Adrenal gland (tissue), 12 donors: ENCODE data around the gene ATF7. TPM values are rescaled to one million over a fixed set of nuclear protein-coding genes. Genes with fewer than 3 reads are reported as not detected.

Source experiments
- DNase-seq, 7 donors: peaks; one replicate each; pipeline ENCODE4 v3.0.0-alpha.2; 2019 to 2020
- H3K27ac ChIP-seq, 5 donors: fragments of 200-600 bp; sonication (generic) in 4 of 5; 1 replicate in 3 of 5; 2 replicates in 2 of 5; pipeline versions ENCODE4 v1.5.1 to v1.8.0; 2016 to 2020; ENCODE audit warnings: mild to moderate bottlenecking in 1 of 5
- H3K27me3 ChIP-seq: fragments of 200-600 bp; 2 replicates; pipeline ENCODE4 v1.8.0; 2021
- H3K36me3 ChIP-seq, 2 donors: fragments of 200-600 bp; replicated peaks in 1 of 2; 1 replicate in 1 of 2; 2 replicates in 1 of 2; pipeline versions ENCODE4 v1.5.1 to v1.8.0; 2018 to 2022
- H3K4me1 ChIP-seq, 2 donors: fragments of 200-600 bp; replicated peaks in 1 of 2; 1 replicate in 1 of 2; 2 replicates in 1 of 2; pipeline versions ENCODE4 v1.5.1 to v1.8.0; 2018 to 2021
- H3K4me3 ChIP-seq, 4 donors: fragments of 200-600 bp; sonication (generic) in 3 of 4; one replicate each; pipeline ENCODE4 v1.5.1; 2016 to 2018
- H3K9me3 ChIP-seq, 3 donors: fragments of 200-600 bp; sonication (generic) in 1 of 3; replicated peaks in 1 of 3; 1 replicate in 2 of 3; 2 replicates in 1 of 3; pipeline versions ENCODE4 v1.5.1 to v1.8.0; 2016 to 2021
- POLR2A ChIP-seq, 2 donors: fragments of 450-650 bp; IDR thresholded peaks; one replicate each; pipeline ENCODE4 v1.6.1; 2017; ENCODE audit warnings: antibody characterized with exemption in 2 of 2, mild to moderate bottlenecking in 2 of 2, moderate library complexity in 1 of 2
- WGBS, 4 donors: extraction: QIAGEN DNeasy Blood & Tissue Kit in 2 of 4; methylation state at CpG; one replicate each; pipeline versions ENCODE4 v1.1.5 to v1.1.7; 2013 to 2017; 5-methylcytosine and 5-hydroxymethylcytosine counted together
- intact Hi-C, 2 donors: fragments of 100-400 bp; cut with DNase I; formaldehyde crosslinking; loops; one replicate each; pipeline versions ENCODE4 v1.14.1 to v1.15.0; 2022 to 2023
- polyA plus RNA-seq, 3 donors: library from polyadenylated mRNA; stranded (reverse); fragments of 200-250 nt in 2 of 3; fragments of 350-450 nt in 1 of 3; fragmentation: Illumina TruSeq in 1 of 3; extraction: RNeasy Lipid Tissue Mini Kit (QIAGEN cat#74804) in 1 of 3; gene quantifications; one replicate each; pipeline ENCODE4 v1.2.3, GENCODE V29; 2013 to 2014
- total RNA-seq, 9 donors: library from RNA; depleted of rRNA in 4 of 9; stranded (reverse); fragments of >200 nt in 4 of 9; fragments of 120-200 nt in 1 of 9; fragmentation: NEBNext Ultra II Directional in 1 of 9; extraction: Animal tissue kit (Norgen Biotek cat#: 25700) in 1 of 9; gene quantifications; one replicate each; pipeline versions ENCODE4 v1.1.0 to v1.2.4, GENCODE V29; 2013 to 2023
- TF ChIP-seq, protein P1 (sequence below), 6 experiments: fragments of 450-650 bp in 4 of 6; fragments of 200-600 bp in 2 of 6; sonication (generic) in 1 of 6; IDR thresholded peaks; 1 replicate in 5 of 6; 2 replicates in 1 of 6; pipeline versions ENCODE4 v1.5.1 to v1.8.0; 2016 to 2021; ENCODE audit warnings: antibody characterized with exemption in 6 of 6, mild to moderate bottlenecking in 2 of 6, moderate library complexity in 1 of 6
- donor health status: healthy with polysubstance abuse.
- donor health status: Bipolar disorder and iron deficiency.
- donor health status: DM: yes; HTN: yes; CAD: no.
- donor health status: DM: no; HTN: no; CAD: no.
- donor health status: DM: no; HTN: no; CAD: no.
- donor health status: DM: yes; HTN: yes; CAD: no.

The ATF7 gene
- total and polyA plus RNA-seq, 12 donors = 12.1 to 41.7 (median 27.5) TPM

DNA sequence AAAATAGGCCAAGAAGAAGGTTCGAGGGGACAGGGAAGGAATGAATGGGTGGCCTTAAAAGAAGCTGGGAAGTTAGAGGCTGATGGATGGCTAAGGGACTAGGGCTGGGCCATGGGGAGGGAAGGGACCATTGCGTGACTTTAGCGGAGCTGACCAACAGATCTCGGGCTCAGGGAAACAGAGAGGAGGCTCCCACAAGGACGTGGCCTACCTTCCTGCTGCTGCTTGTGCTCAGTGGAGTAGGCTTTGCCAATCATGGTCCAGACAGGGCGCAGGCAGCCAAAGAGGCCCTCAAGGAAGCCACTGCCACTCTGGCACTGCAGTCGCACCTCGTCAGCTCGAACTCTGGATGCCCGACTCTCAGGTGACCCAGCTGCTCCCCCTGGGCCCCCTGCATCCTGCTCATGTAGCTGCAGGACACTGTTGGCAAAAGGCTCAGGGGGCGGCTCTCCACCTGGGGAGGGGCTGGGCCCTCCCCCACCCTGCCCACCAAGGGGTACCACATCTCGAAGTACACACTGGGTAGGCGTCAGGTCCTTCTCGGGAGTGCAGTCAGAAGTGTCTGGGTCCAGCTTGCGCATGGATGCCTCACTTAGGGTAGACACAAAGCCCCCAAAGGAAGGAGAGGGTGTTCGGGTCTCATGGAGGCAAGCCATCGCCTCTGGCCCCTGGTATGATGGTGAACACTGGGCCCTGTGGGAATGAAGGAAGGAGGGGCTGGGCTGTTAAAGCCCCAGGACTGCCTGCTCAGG, 139.3 kb downstream of the ATF7 start:
- Histone ChIP-seq H3K9me3 (no peaks in the 10 kb centered on the region), H3K27ac (no peak overlapping the region), H3K4me1 (peaks cover 0 to 1% of the 10 kb centered on the region in 2 donors), H3K27me3 (no peaks in the 10 kb centered on the region), H3K4me3 (no peak overlapping the region), H3K36me3 (peaks cover 0 to 36% of the 10 kb centered on the region in 2 donors)
- intact Hi-C loops = no loop called here
- no peak for TF ChIP-seq POLR2A (IDR thresholded peaks at IDR 0.05)
- TF ChIP-seq, protein P1, sequence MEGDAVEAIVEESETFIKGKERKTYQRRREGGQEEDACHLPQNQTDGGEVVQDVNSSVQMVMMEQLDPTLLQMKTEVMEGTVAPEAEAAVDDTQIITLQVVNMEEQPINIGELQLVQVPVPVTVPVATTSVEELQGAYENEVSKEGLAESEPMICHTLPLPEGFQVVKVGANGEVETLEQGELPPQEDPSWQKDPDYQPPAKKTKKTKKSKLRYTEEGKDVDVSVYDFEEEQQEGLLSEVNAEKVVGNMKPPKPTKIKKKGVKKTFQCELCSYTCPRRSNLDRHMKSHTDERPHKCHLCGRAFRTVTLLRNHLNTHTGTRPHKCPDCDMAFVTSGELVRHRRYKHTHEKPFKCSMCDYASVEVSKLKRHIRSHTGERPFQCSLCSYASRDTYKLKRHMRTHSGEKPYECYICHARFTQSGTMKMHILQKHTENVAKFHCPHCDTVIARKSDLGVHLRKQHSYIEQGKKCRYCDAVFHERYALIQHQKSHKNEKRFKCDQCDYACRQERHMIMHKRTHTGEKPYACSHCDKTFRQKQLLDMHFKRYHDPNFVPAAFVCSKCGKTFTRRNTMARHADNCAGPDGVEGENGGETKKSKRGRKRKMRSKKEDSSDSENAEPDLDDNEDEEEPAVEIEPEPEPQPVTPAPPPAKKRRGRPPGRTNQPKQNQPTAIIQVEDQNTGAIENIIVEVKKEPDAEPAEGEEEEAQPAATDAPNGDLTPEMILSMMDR (IDR thresholded peaks at IDR 0.05) = no peak
- WGBS, 4 donors = 70 to 89% (median 85%) methylated on average over 6 to 17 of the region's 17 CpGs
- peak in 1 of 7 donors; percentile 53 for DNase-seq

DNA sequence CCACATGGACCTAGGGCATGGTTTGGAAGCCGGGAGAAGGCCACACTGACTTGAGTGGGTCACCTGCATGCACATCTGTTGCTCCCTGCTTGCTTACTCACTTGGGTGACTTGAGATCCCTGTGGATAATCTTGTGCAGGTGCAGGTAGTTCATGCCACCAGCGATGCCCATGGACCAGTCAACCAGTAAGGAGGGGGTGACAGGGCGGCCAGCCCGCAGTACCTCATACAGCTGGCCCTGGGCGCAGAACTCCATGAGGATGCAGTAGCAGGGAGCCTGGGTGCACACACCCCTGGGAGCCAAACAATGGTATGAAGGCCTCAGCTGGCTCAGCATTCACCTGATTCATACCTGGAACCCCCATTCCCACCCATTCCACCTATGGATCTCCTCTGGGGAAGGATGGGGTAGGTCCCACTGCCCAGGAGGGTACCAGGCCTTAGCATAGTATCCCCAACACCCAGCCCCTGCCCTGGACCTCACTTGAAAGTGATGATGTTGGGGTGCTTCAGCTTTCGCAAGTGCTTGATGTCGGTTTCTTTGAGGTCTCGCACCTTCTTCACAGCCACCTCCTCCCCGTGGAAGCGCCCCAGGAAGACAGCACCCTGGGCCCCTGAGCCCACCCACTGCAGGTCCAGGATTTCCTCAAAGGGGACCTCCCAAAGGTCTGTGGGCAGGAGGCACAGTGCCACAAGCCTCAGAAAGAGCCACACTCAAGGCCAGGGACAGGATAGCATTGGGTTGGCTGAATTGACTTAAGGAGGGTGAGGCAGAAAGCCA, 140.0 kb downstream of the ATF7 start:
- Histone ChIP-seq H3K9me3 (no peaks in the 10 kb centered on the region), H3K4me3 (no peak overlapping the region), H3K27me3 (no peaks in the 10 kb centered on the region), H3K27ac (no peak overlapping the region), H3K4me1 (peaks cover 0 to 3% of the 10 kb centered on the region in 2 donors), H3K36me3 (peaks cover 0 to 44% of the 10 kb centered on the region in 2 donors)
- peak in 1 of 7 donors; percentile 54 for DNase-seq
- intact Hi-C loops = no loop called here
- TF ChIP-seq, protein P1 (IDR thresholded peaks at IDR 0.05) = no peak
- no peak for TF ChIP-seq POLR2A (IDR thresholded peaks at IDR 0.05)
- WGBS, 4 donors = 92 to 100% (median 95%) methylated on average over 1 to 10 of the region's 10 CpGs

DNA sequence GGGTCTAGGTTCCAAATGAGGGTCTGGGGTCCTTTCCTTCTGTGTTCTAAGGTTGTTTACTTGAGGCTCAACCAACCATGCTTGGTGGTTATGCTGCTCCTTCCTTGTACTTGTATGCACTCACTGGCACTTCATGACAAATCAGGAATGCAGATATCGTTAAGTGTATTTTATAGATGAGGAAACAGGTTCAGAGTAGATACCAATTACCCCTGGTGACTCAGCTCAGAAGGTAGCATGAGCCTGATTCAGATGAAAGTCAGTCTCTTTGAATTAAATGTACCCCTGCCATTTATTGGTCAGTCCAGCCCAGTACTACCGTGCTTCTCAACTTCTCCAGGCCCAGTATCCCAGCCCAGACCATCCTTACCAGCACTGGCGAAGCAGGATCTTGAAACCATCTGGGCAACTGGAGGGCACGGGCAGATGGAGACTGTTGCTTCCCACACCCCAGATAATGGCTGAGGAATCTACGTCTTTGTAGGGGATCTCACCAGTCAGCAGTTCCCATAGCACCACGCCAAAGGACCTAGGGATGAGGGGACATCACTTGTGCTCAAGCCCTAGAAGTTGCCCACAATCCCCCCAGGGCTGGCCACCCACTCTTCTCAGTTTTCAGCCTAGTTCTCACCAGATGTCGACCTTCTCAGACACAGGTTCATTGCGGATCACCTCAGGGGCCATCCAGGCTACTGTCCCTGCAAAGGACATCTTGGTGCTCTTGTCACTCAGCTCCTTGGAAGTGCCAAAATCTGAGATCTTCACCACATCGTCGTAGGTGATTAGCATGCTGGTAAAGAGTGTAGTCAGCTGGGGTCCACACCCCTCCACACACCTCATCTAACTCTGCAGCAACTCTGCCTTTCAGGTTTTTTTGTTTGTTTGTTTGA, 141.3 kb downstream of the ATF7 start:
- no peaks in the 10 kb centered on the region for H3K27me3 ChIP-seq
- peaks cover 0 to 15% of the 10 kb centered on the region in 2 donors for H3K4me1 ChIP-seq
- DNase-seq = peak in 1 of 7 donors; percentile 52
- H3K27ac ChIP-seq = no peak overlapping the region
- intact Hi-C loops = no loop called here
- WGBS, 4 donors = 88 to 93% (median 92%) methylated on average over 7 to 10 of the region's 10 CpGs
- peaks cover 0 to 56% of the 10 kb centered on the region in 2 donors for H3K36me3 ChIP-seq
- H3K9me3 ChIP-seq = no peaks in the 10 kb centered on the region
- TF ChIP-seq POLR2A (IDR thresholded peaks at IDR 0.05) = no peak
- TF ChIP-seq, protein P1 (IDR thresholded peaks at IDR 0.05) = no peak
- no peak overlapping the region for H3K4me3 ChIP-seq
